ENCODE data around the gene CCDC149. TPM values are rescaled to one million over a fixed set of nuclear protein-coding genes. Genes with fewer than 3 reads are reported as not detected.
A peak's percentile ranks its signal among the peaks of the same experiment; 100 is the strongest.

Gene CCDC149
- total RNA-seq, 4 donors from 2014 or later, result 3.4 to 10.0 (median 7.7) TPM

DNA sequence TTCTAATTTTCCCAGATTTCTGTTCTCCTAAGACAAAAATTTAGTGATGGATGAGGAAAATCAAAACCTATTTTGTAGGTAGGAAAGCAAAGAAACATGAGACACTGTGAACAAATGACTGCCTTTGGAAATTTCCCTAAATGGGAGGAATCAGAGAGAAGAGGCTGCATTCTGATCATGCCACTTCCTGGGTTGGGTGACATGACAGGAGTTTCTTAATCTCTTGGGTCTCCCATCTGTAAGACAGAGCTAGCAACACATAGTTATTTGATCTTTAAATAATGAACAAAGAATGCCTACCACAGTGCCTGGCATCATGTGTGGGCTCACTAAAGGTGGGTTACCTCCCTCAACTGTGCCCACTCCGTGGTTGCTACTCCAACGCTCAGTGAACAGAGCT lies 57.1 kb downstream of the CCDC149 start:
- intact Hi-C loops (cut with DNase I; ENCODE audit: low total_unique reads), result no loop called here
- TF ChIP-seq, protein P1, sequence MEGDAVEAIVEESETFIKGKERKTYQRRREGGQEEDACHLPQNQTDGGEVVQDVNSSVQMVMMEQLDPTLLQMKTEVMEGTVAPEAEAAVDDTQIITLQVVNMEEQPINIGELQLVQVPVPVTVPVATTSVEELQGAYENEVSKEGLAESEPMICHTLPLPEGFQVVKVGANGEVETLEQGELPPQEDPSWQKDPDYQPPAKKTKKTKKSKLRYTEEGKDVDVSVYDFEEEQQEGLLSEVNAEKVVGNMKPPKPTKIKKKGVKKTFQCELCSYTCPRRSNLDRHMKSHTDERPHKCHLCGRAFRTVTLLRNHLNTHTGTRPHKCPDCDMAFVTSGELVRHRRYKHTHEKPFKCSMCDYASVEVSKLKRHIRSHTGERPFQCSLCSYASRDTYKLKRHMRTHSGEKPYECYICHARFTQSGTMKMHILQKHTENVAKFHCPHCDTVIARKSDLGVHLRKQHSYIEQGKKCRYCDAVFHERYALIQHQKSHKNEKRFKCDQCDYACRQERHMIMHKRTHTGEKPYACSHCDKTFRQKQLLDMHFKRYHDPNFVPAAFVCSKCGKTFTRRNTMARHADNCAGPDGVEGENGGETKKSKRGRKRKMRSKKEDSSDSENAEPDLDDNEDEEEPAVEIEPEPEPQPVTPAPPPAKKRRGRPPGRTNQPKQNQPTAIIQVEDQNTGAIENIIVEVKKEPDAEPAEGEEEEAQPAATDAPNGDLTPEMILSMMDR (IDR thresholded peaks at IDR 0.05), result no peak
- TF ChIP-seq EP300 (IDR thresholded peaks at IDR 0.05; ENCODE audit: low read depth) (no peak), POLR2A (IDR thresholded peaks at IDR 0.05) (no peak), POLR2AphosphoS5 (IDR thresholded peaks at IDR 0.05) (no peak)
- WGBS, 2 donors (ENCODE audit: low coverage in 1 of 2), result 90 to 100% methylated on average over 2 of the region's 2 CpGs

DNA sequence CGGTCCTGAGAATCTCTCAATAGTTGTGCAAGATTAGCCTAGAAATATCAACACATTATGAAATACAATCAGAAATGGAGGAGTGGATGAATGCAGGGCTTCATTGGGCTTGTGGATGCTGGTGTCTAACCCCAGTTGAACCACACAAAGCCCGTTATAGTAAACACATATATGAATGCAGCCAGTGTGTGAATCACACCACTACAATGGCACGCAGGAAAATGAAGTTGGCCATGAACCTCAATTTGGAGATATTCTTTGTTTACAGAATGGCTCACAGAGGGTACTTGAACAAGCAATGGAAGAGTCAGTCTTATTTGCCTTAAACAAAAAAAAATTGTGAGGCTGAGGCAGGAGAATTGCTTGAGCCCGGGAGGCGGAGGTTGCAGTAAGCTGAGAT lies 59.7 kb downstream of the CCDC149 start:
- Histone ChIP-seq H3K4me3 (no peak overlapping the region), H3K27ac (peak overlapping the region in 1 of 4 donors; percentile 55), H3K4me1 (peaks cover 0 to 27% (median 4%) of the 10 kb centered on the region in 4 donors)

More for the DNA sequence above, 57.1 kb downstream of the CCDC149 start:
- no peak for DNase-seq
- no peak overlapping the region for H3K4me3 ChIP-seq
- H3K4me1 ChIP-seq, result peaks cover 0 to 27% (median 5%) of the 10 kb centered on the region in 4 donors
- H3K36me3 ChIP-seq, result no peaks in the 10 kb centered on the region
- no peaks in the 10 kb centered on the region for H3K27me3 ChIP-seq
- no peak overlapping the region for H3K27ac ChIP-seq
- H3K9me3 ChIP-seq, result no peaks in the 10 kb centered on the region
- in situ Hi-C loops (cut with MboI; ENCODE audit: low pct_ligation_motif_present in 1 of 4, low pct_unique_long_range_greater_than_20kb in 1 of 4, low sequenced_read_pairs in 3 of 4), result no loop called here

DNA sequence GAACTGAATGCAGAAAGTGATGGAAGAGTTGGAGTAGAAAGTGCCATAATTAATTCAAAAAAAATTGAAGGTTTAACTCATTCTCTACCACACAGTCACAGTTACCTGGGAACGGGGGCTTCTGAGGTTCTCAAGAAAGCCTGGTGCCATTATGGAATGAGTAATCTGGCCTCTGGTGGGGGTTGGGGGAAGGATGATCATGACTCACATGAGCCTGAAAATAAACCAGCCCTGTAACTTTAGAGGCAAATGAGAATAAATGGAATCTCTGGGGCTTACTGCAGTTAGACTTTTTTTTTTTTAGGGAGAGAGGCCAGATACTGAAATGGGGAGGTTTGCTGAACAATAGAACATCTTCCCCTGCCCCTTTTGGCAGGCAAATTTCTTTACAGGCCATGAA lies 62.2 kb downstream of the CCDC149 start:
- H3K27me3 ChIP-seq, result no peaks in the 10 kb centered on the region
- TF ChIP-seq, protein P1 (IDR thresholded peaks at IDR 0.05), result no peak
- no peak for TF ChIP-seq POLR2A (IDR thresholded peaks at IDR 0.05)
- no peak for TF ChIP-seq POLR2AphosphoS5 (IDR thresholded peaks at IDR 0.05)
- no peak for TF ChIP-seq EP300 (IDR thresholded peaks at IDR 0.05; ENCODE audit: low read depth)
- peak overlapping the region; percentile 28 to 62 (median 44) for H3K27ac ChIP-seq
- in situ Hi-C loops (cut with MboI; ENCODE audit: low pct_ligation_motif_present in 1 of 4, low pct_unique_long_range_greater_than_20kb in 1 of 4, low sequenced_read_pairs in 3 of 4) (no loop called here), intact Hi-C loops (cut with DNase I; ENCODE audit: low total_unique reads) (no loop called here)
- H3K9me3 ChIP-seq, result no peaks in the 10 kb centered on the region
- peak; percentile 10 for DNase-seq
- H3K4me1 ChIP-seq, result peaks cover 0 to 16% (median 4%) of the 10 kb centered on the region in 4 donors
- WGBS, 2 donors (ENCODE audit: low coverage in 1 of 2), result 64% methylated on average over 1 of the region's 1 CpG; no CpG with 5 or more reads in 1 of the 2 donors
- H3K4me3 ChIP-seq, result no peak overlapping the region
- no peaks in the 10 kb centered on the region for H3K36me3 ChIP-seq

More for the DNA sequence above, 59.7 kb downstream of the CCDC149 start:
- Histone ChIP-seq H3K36me3 (no peaks in the 10 kb centered on the region), H3K27me3 (no peaks in the 10 kb centered on the region), H3K9me3 (no peaks in the 10 kb centered on the region)
- TF ChIP-seq, protein P1 (IDR thresholded peaks at IDR 0.05), result no peak
- TF ChIP-seq POLR2AphosphoS5 (IDR thresholded peaks at IDR 0.05), result peak in 1 of 3 donors; percentile 17
- no peak for TF ChIP-seq POLR2A (IDR thresholded peaks at IDR 0.05)
- DNase-seq, result no peak
- in situ Hi-C loops (cut with MboI; ENCODE audit: low pct_ligation_motif_present in 1 of 4, low pct_unique_long_range_greater_than_20kb in 1 of 4, low sequenced_read_pairs in 3 of 4), result no loop called here
- WGBS, 2 donors (ENCODE audit: low coverage in 1 of 2), result 84 to 90% methylated on average over 2 to 5 of the region's 5 CpGs
- intact Hi-C loops (cut with DNase I; ENCODE audit: low total_unique reads), result loop anchor here (2.0 kb wide), 1 partner anchor 30 kb away; no protein-coding TSS in a partner anchor

DNA sequence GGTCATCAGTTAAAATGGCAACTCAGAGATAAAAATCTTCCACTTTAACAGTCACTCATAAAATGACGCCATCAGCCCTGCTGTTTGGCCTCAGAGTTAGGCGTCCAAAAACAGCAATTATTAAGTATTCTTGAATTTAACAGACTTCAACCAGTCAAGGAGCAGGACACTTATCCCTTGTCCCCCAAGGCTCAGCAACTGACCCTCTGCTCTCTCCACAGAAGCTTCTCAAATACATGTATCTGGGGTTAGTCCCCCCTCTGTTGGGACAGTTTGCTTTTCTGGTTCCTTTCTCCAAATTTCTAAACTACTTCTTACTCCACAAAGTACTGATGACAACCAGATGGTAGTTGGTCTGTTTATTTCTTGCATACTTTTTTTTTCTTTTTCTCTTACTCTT lies 63.1 kb downstream of the CCDC149 start:
- Histone ChIP-seq H3K4me1 (peaks cover 0 to 16% (median 4%) of the 10 kb centered on the region in 4 donors), H3K4me3 (no peak overlapping the region)
- WGBS, 2 donors (ENCODE audit: low coverage in 1 of 2), result 76 to 78% methylated on average over 2 of the region's 2 CpGs

More for the DNA sequence above, 63.1 kb downstream of the CCDC149 start:
- Histone ChIP-seq H3K36me3 (no peaks in the 10 kb centered on the region), H3K9me3 (no peaks in the 10 kb centered on the region), H3K27ac (peak overlapping the region; percentile 28 to 62 (median 46)), H3K27me3 (no peaks in the 10 kb centered on the region)
- DNase-seq, result no peak
- TF ChIP-seq, protein P1 (IDR thresholded peaks at IDR 0.05), result no peak
- TF ChIP-seq EP300 (IDR thresholded peaks at IDR 0.05; ENCODE audit: low read depth), result no peak
- in situ Hi-C loops (cut with MboI; ENCODE audit: low pct_ligation_motif_present in 1 of 4, low pct_unique_long_range_greater_than_20kb in 1 of 4, low sequenced_read_pairs in 3 of 4), result no loop called here
- intact Hi-C loops (cut with DNase I; ENCODE audit: low total_unique reads), result no loop called here

All from transverse colon (tissue), 4 donors.